ENCODE measurements around the gene CNDP1. TPM values are rescaled to one million over a fixed set of nuclear protein-coding genes. Genes with fewer than 3 reads are reported as not detected.

The CNDP1 gene
- polyA plus RNA-seq, 1 donor from 2014 or later = 2.1 TPM

GRCh38 chr18:74528478-74528877 is 5.8 kb upstream of the CNDP1 start:
- H3K4me2 ChIP-seq (ENCODE audit: low read length) = no peak overlapping the region
- no peaks in the 10 kb centered on the region for H3K9me3 ChIP-seq (ENCODE audit: low read length)
- no peak overlapping the region for H2AFZ ChIP-seq (ENCODE audit: low read depth, low read length)
- no peak overlapping the region for H3K27ac ChIP-seq (ENCODE audit: low read length)
- no peaks in the 10 kb centered on the region for H3K27me3 ChIP-seq (ENCODE audit: insufficient read depth, low read depth, low read length)
- H3K4me3 ChIP-seq (ENCODE audit: low read length) = no peak overlapping the region
- no peaks in the 10 kb centered on the region for H3F3A ChIP-seq (ENCODE audit: insufficient read depth, low read length, poor library complexity, severe bottlenecking)
- TF ChIP-seq CTCF (IDR thresholded peaks at IDR 0.05; ENCODE audit: poor library complexity, severe bottlenecking) = no peak
- TF ChIP-seq REST (IDR thresholded peaks at IDR 0.05; ENCODE audit: borderline replicate concordance) = no peak
- TF ChIP-seq RAD21 (conservative IDR thresholded peaks at IDR 0.05) = no peak
- TF ChIP-seq SMC3 (conservative IDR thresholded peaks at IDR 0.05; ENCODE audit: poor library complexity) = no peak
- no peak for TF ChIP-seq EP300 (conservative IDR thresholded peaks at IDR 0.05; ENCODE audit: poor library complexity, severe bottlenecking)
- TF ChIP-seq MXI1 (conservative IDR thresholded peaks at IDR 0.05; ENCODE audit: poor library complexity, severe bottlenecking) = no peak
- no peak for TF ChIP-seq TAF1 (IDR thresholded peaks at IDR 0.05; ENCODE audit: low read depth)
- no peak for TF ChIP-seq EZH2 (IDR thresholded peaks at IDR 0.05; ENCODE audit: borderline replicate concordance, insufficient read depth, low read length, poor library complexity, severe bottlenecking)
- no peak for TF ChIP-seq POLR2AphosphoS5 (IDR thresholded peaks at IDR 0.05)
- H3K36me3 ChIP-seq (ENCODE audit: insufficient read depth, low read length) = no peaks in the 10 kb centered on the region
- no peaks in the 10 kb centered on the region for H3K9me2 ChIP-seq (ENCODE audit: insufficient read depth, low read length)
- H3K79me2 ChIP-seq (replicated peaks; ENCODE audit: insufficient read depth, low read length) = no peaks in the 10 kb centered on the region
- H4K20me1 ChIP-seq (ENCODE audit: insufficient read depth) = no peaks in the 10 kb centered on the region
- no peak overlapping the region for H3K9ac ChIP-seq (ENCODE audit: low read length)

GRCh38 chr18:74528913-74529312 is 5.4 kb upstream of the CNDP1 start:
- Histone ChIP-seq H3K9me2 (ENCODE audit: insufficient read depth, low read length) (no peaks in the 10 kb centered on the region), H3K79me2 (replicated peaks; ENCODE audit: insufficient read depth, low read length) (no peaks in the 10 kb centered on the region), H3K9ac (ENCODE audit: low read length) (no peak overlapping the region), H3K27me3 (ENCODE audit: insufficient read depth, low read depth, low read length) (no peaks in the 10 kb centered on the region), H3K9me3 (ENCODE audit: low read length) (no peaks in the 10 kb centered on the region), H3K36me3 (ENCODE audit: insufficient read depth, low read length) (no peaks in the 10 kb centered on the region), H3K4me2 (ENCODE audit: low read length) (no peak overlapping the region), H2AFZ (ENCODE audit: low read depth, low read length) (no peak overlapping the region), H3K4me3 (ENCODE audit: low read length) (no peak overlapping the region), H3F3A (ENCODE audit: insufficient read depth, low read length, poor library complexity, severe bottlenecking) (no peaks in the 10 kb centered on the region), H4K20me1 (ENCODE audit: insufficient read depth) (no peaks in the 10 kb centered on the region), H3K27ac (ENCODE audit: low read length) (no peak overlapping the region)
- no peak for TF ChIP-seq TAF1 (IDR thresholded peaks at IDR 0.05; ENCODE audit: low read depth)

GRCh38 chr18:74529378-74529777 is 4.9 kb upstream of the CNDP1 start:
- H3K9me2 ChIP-seq (ENCODE audit: insufficient read depth, low read length) = no peaks in the 10 kb centered on the region
- no peak overlapping the region for H3K4me2 ChIP-seq (ENCODE audit: low read length)
- no peaks in the 10 kb centered on the region for H3K36me3 ChIP-seq (ENCODE audit: insufficient read depth, low read length)
- no peaks in the 10 kb centered on the region for H4K20me1 ChIP-seq (ENCODE audit: insufficient read depth)
- H3K9me3 ChIP-seq (ENCODE audit: low read length) = no peaks in the 10 kb centered on the region
- H3K9ac ChIP-seq (ENCODE audit: low read length) = no peak overlapping the region
- no peak overlapping the region for H3K4me3 ChIP-seq (ENCODE audit: low read length)
- H3K79me2 ChIP-seq (replicated peaks; ENCODE audit: insufficient read depth, low read length) = no peaks in the 10 kb centered on the region
- TF ChIP-seq SMC3 (conservative IDR thresholded peaks at IDR 0.05; ENCODE audit: poor library complexity) = no peak
- TF ChIP-seq TAF1 (IDR thresholded peaks at IDR 0.05; ENCODE audit: low read depth) = no peak
- no peak for TF ChIP-seq CTCF (IDR thresholded peaks at IDR 0.05; ENCODE audit: poor library complexity, severe bottlenecking)
- TF ChIP-seq RAD21 (conservative IDR thresholded peaks at IDR 0.05) = no peak
- no peak for TF ChIP-seq POLR2AphosphoS5 (IDR thresholded peaks at IDR 0.05)
- no peak for TF ChIP-seq REST (IDR thresholded peaks at IDR 0.05; ENCODE audit: borderline replicate concordance)
- no peak for TF ChIP-seq EP300 (conservative IDR thresholded peaks at IDR 0.05; ENCODE audit: poor library complexity, severe bottlenecking)
- no peak for TF ChIP-seq MXI1 (conservative IDR thresholded peaks at IDR 0.05; ENCODE audit: poor library complexity, severe bottlenecking)
- no peak for TF ChIP-seq EZH2 (IDR thresholded peaks at IDR 0.05; ENCODE audit: borderline replicate concordance, insufficient read depth, low read length, poor library complexity, severe bottlenecking)
- no peak overlapping the region for H2AFZ ChIP-seq (ENCODE audit: low read depth, low read length)
- no peak overlapping the region for H3K27ac ChIP-seq (ENCODE audit: low read length)
- H3K27me3 ChIP-seq (ENCODE audit: insufficient read depth, low read depth, low read length) = no peaks in the 10 kb centered on the region
- H3F3A ChIP-seq (ENCODE audit: insufficient read depth, low read length, poor library complexity, severe bottlenecking) = no peaks in the 10 kb centered on the region
